Measurements from ENCODE around the gene CHRNA7. TPM values are rescaled to one million over a fixed set of nuclear protein-coding genes. Genes with fewer than 3 reads are reported as not detected.

CHRNA7 gene
- total and polyA plus RNA-seq, 8 donors = 0.76 to 9.2 (median 4.0) TPM

GRCh38 chr15:32096916-32097617 is 66.8 kb downstream of the CHRNA7 start:
- intact Hi-C loops (cut with DNase I) = no loop called here
- Histone ChIP-seq H3K36me3 (no peaks in the 10 kb centered on the region), H3K27me3 (no peaks in the 10 kb centered on the region), H3K4me3 (no peak overlapping the region), H3K4me1 (peaks cover 0 to 3% (median 0%) of the 10 kb centered on the region in 3 donors), H3K9me3 (no peaks in the 10 kb centered on the region), H3K27ac (no peak overlapping the region)
- DNase-seq (no peak), FAIRE-seq (no peak), ATAC-seq (no peak)
- no peak for TF ChIP-seq CTCF (IDR thresholded peaks at IDR 0.05)
- WGBS, 2 donors = 77 to 85% methylated on average over 13 of the region's 13 CpGs

- no peak overlapping the region for H3K4me3 ChIP-seq
- ATAC-seq = peak in 3 of 4 donors; percentile 90 to 92 (median 92)
- H3K36me3 ChIP-seq = no peaks in the 10 kb centered on the region
- no peak overlapping the region for H3K27ac ChIP-seq
- 7 to 9% methylated on average over 7 of the region's 7 CpGs for WGBS, 2 donors
- peaks cover 0 to 3% (median 0%) of the 10 kb centered on the region in 3 donors for H3K4me1 ChIP-seq
- H3K9me3 ChIP-seq = no peaks in the 10 kb centered on the region
- TF ChIP-seq CTCF (IDR thresholded peaks at IDR 0.05) = no peak
- H3K27me3 ChIP-seq = no peaks in the 10 kb centered on the region
- FAIRE-seq = no peak
- DNase-seq = peak in 4 of 6 donors; percentile 19 to 72 (median 42)
- intact Hi-C loops (cut with DNase I) = no loop called here
Observed at GRCh38 chr15:32098033-32098432, 67.7 kb downstream of the CHRNA7 start.

GRCh38 chr15:32099097-32099785 is 68.9 kb downstream of the CHRNA7 start:
- ATAC-seq = peak in 3 of 4 donors; percentile 40 to 50 (median 45)
- no peak for TF ChIP-seq CTCF (IDR thresholded peaks at IDR 0.05)
- H3K27me3 ChIP-seq = no peaks in the 10 kb centered on the region

GRCh38 chr15:32099956-32100684 is 69.8 kb downstream of the CHRNA7 start:
- H3K9me3 ChIP-seq = no peaks in the 10 kb centered on the region
- no peak for TF ChIP-seq CTCF (IDR thresholded peaks at IDR 0.05)
- H3K4me1 ChIP-seq = peaks cover 0 to 3% (median 0%) of the 10 kb centered on the region in 3 donors
- FAIRE-seq (no peak), ATAC-seq (no peak), DNase-seq (no peak)
- intact Hi-C loops (cut with DNase I) = no loop called here
- WGBS, 2 donors = 78 to 82% methylated on average over 10 of the region's 10 CpGs
- no peak overlapping the region for H3K27ac ChIP-seq
- no peaks in the 10 kb centered on the region for H3K27me3 ChIP-seq
- H3K4me3 ChIP-seq = no peak overlapping the region
- H3K36me3 ChIP-seq = no peaks in the 10 kb centered on the region

More at GRCh38 chr15:32099097-32099785, 68.9 kb downstream of the CHRNA7 start:
- H3K4me1 ChIP-seq = peaks cover 0 to 3% (median 0%) of the 10 kb centered on the region in 3 donors
- no peaks in the 10 kb centered on the region for H3K36me3 ChIP-seq
- intact Hi-C loops (cut with DNase I) = no loop called here
- FAIRE-seq (no peak), DNase-seq (no peak)
- no peaks in the 10 kb centered on the region for H3K9me3 ChIP-seq
- H3K27ac ChIP-seq = no peak overlapping the region
- 45 to 49% methylated on average over 7 of the region's 7 CpGs for WGBS, 2 donors
- H3K4me3 ChIP-seq = no peak overlapping the region
